SK-N-SH (cell line): Measurements from ENCODE around the gene UBAC2.

Experiments
- CTCF ChIP-seq: fragments of 200-600 bp; sonication (generic); IDR thresholded peaks from 2 replicates; pipeline ENCODE4 v1.6.1; 2017; ENCODE audit warnings: antibody characterized with exemption, mild to moderate bottlenecking, moderate library complexity
- FOSL2 ChIP-seq: IDR thresholded peaks from 2 replicates; pipeline ENCODE4 v1.4.0; 2012; ENCODE audit warnings: low read depth, mild to moderate bottlenecking, moderate library complexity, borderline replicate concordance
- MXI1 ChIP-seq: IDR thresholded peaks from 2 replicates; pipeline ENCODE4 v1.6.1; 2012; ENCODE audit warnings: mild to moderate bottlenecking, low read depth, low read length, improper control_type of control experiment

GRCh38 chr13:99310382-99311031 lies 109.9 kb downstream of the UBAC2 start:
- TF ChIP-seq FOSL2 = peak; percentile 38; the same call in 1 of the 2 replicates
- TF ChIP-seq MXI1 = 0 out of 2 replicates have a peak, but pooled peaks have one; percentile 30
- TF ChIP-seq CTCF = no peak
